NCI-H128 (cell line): ENCODE data around the gene ZNF559.
"Not testable (repeated sequence)": the region's sequence is repeated elsewhere in the genome, so short reads cannot be mapped to it uniquely, and the experiment has no call there.

Source experiments
- DNase-seq: peaks from one replicate; lab custom pipeline; 2025; ENCODE audit not compliant: unreplicated experiment; lab: John Stamatoyannopoulos, UW

The ZNF559 gene

GRCh38 chr19:9323919-9324583 is at the start of gene ZNF559:
TSS of gene ZNF559 (plus strand) at chr19:9324179. CDS start at chr19:9338550, 14,371 bp downstream.
- peak; percentile 92 for DNase-seq

GRCh38 chr19:9283485-9283884 is 40.5 kb upstream of the ZNF559 start:
- DNase-seq: not testable (repeated sequence)

- no peak for DNase-seq
Observed at GRCh38 chr19:9289231-9289884, 34.6 kb upstream of the ZNF559 start.

GRCh38 chr19:9295411-9295849 is 28.5 kb upstream of the ZNF559 start:
- DNase-seq: no peak

- DNase-seq: no peak
Observed at GRCh38 chr19:9296336-9296735, 27.6 kb upstream of the ZNF559 start.

- DNase-seq: no peak
Observed at GRCh38 chr19:9306443-9306842, 17.5 kb upstream of the ZNF559 start.

- DNase-seq: no peak
Observed at GRCh38 chr19:9308091-9308770, 15.7 kb upstream of the ZNF559 start.

- peak; percentile 94 for DNase-seq
Observed at GRCh38 chr19:9309139-9309973, 14.6 kb upstream of the ZNF559 start, which contains the start of gene ZNF699. TSS of gene ZNF699 (minus strand) at chr19:9309838. CDS start at chr19:9305119, 4,719 bp downstream.

- DNase-seq: peak; percentile 94
Observed at GRCh38 chr19:9309974-9310446, 14.0 kb upstream of the ZNF559 start.

- no peak for DNase-seq
Observed at GRCh38 chr19:9313756-9314155, 10.2 kb upstream of the ZNF559 start.

- no peak for DNase-seq
Observed at GRCh38 chr19:9321338-9321737, 2.6 kb upstream of the ZNF559 start.

- DNase-seq: not testable (repeated sequence)
Observed at GRCh38 chr19:9321756-9322155, 2.2 kb upstream of the ZNF559 start.

- DNase-seq: not testable (repeated sequence)
Observed at GRCh38 chr19:9322201-9322600, 1.8 kb upstream of the ZNF559 start.

GRCh38 chr19:9323557-9323918 is 441 bp upstream of the ZNF559 start:
- peak; percentile 78 for DNase-seq

- DNase-seq: no peak
Observed at GRCh38 chr19:9324584-9324962, 594 bp downstream of the ZNF559 start.

GRCh38 chr19:9329999-9330398 is 6.0 kb downstream of the ZNF559 start:
- no peak for DNase-seq

GRCh38 chr19:9342610-9343304 is 18.8 kb downstream of the ZNF559 start:
- no peak for DNase-seq

- no peak for DNase-seq
Observed at GRCh38 chr19:9345005-9345404, 21.0 kb downstream of the ZNF559 start.

GRCh38 chr19:9348253-9348652 is 24.3 kb downstream of the ZNF559 start:
- DNase-seq: no peak

- no peak for DNase-seq
Observed at GRCh38 chr19:9348671-9349070, 24.7 kb downstream of the ZNF559 start.
